CD4-positive, alpha-beta T cell treated with Interleukin-6 for 4 hours (primary cell): ENCODE results near the gene ARL4C.
"Not testable (repeated sequence)": the region's sequence is repeated elsewhere in the genome, so short reads cannot be mapped to it uniquely, and the experiment has no call there.

Experiments used
- DNase-seq: peaks from one replicate; pipeline ENCODE4 v3.0.0-alpha.2; 2020; ENCODE audit warnings: mixed read lengths

ARL4C gene

GRCh38 chr2:234472155-234472554, 24.7 kb downstream of the ARL4C start:
- no peak for DNase-seq

- DNase-seq = no peak
Measured at GRCh38 chr2:234469972-234470371, 26.9 kb downstream of the ARL4C start.

- DNase-seq = no peak
Measured at GRCh38 chr2:234469251-234469845, 27.5 kb downstream of the ARL4C start.

- no peak for DNase-seq
Measured at GRCh38 chr2:234468503-234468902, 28.4 kb downstream of the ARL4C start.

- no peak for DNase-seq
Measured at GRCh38 chr2:234467289-234467688, 29.6 kb downstream of the ARL4C start.

GRCh38 chr2:234464291-234464645, 32.6 kb downstream of the ARL4C start:
- DNase-seq = no peak

GRCh38 chr2:234463626-234464290, 33.1 kb downstream of the ARL4C start:
- DNase-seq = peak; percentile 85

- no peak for DNase-seq
Measured at GRCh38 chr2:234462218-234462992, 34.5 kb downstream of the ARL4C start.

GRCh38 chr2:234459401-234460009, 37.4 kb downstream of the ARL4C start:
- DNase-seq = peak; percentile 53

- DNase-seq = no peak
Measured at GRCh38 chr2:234458466-234458865, 38.4 kb downstream of the ARL4C start.

- no peak for DNase-seq
Measured at GRCh38 chr2:234457421-234457820, 39.5 kb downstream of the ARL4C start.

GRCh38 chr2:234455246-234455645, 41.6 kb downstream of the ARL4C start:
- not testable (repeated sequence) for DNase-seq

GRCh38 chr2:234454433-234454832, 42.4 kb downstream of the ARL4C start:
- peak; percentile 56 for DNase-seq

GRCh38 chr2:234453216-234453615, 43.7 kb downstream of the ARL4C start:
- peak; percentile 46 for DNase-seq

GRCh38 chr2:234451852-234452625, 44.8 kb downstream of the ARL4C start:
- no peak for DNase-seq

- DNase-seq = no peak
Measured at GRCh38 chr2:234451242-234451641, 45.6 kb downstream of the ARL4C start.

- no peak for DNase-seq
Measured at GRCh38 chr2:234450431-234451124, 46.3 kb downstream of the ARL4C start.

- no peak for DNase-seq
Measured at GRCh38 chr2:234448506-234449184, 48.2 kb downstream of the ARL4C start.

GRCh38 chr2:234447963-234448362, 48.9 kb downstream of the ARL4C start:
- no peak for DNase-seq

- DNase-seq = no peak
Measured at GRCh38 chr2:234447189-234447588, 49.7 kb downstream of the ARL4C start.

- DNase-seq = peak; percentile 87
Measured at GRCh38 chr2:234446404-234447076, 50.3 kb downstream of the ARL4C start.
